DOHH2 (cell line): ENCODE measurements around the gene CD300LF.

Experiments used
- H3F3A ChIP-seq: fragments of 200-600 bp; sonication (generic), shearing (Covaris generic); 2 replicates; pipeline ENCODE4 v1.6.0; 2016; ENCODE audit warnings: antibody characterized with exemption, mild to moderate bottlenecking; ENCODE audit not compliant: control insufficient read depth, insufficient read depth
- H3K27ac ChIP-seq: fragments of 200-600 bp; sonication (generic); 2 replicates; pipeline ENCODE4 v1.5.1; 2014; ENCODE audit warnings: low read depth, mild to moderate bottlenecking, low read length, moderate library complexity
- H3K27me3 ChIP-seq: fragments of 200-600 bp; sonication (generic); 2 replicates; pipeline ENCODE4 v1.6.1; 2014; ENCODE audit warnings: mild to moderate bottlenecking, low read length, mixed read lengths; ENCODE audit not compliant: control insufficient read depth
- H3K36me3 ChIP-seq: fragments of 200-600 bp; sonication (generic); 2 replicates; pipeline ENCODE4 v1.6.1; 2014; ENCODE audit warnings: mild to moderate bottlenecking, low read length, moderate library complexity, mixed read lengths; ENCODE audit not compliant: control insufficient read depth
- H3K4me1 ChIP-seq: fragments of 200-600 bp; sonication (generic); 2 replicates; pipeline ENCODE4 v1.6.1; 2014; ENCODE audit warnings: mild to moderate bottlenecking, low read length, mixed read lengths; ENCODE audit not compliant: control insufficient read depth
- H3K4me2 ChIP-seq: fragments of 200-600 bp; sonication (generic); 2 replicates; pipeline ENCODE4 v1.6.0; 2014; ENCODE audit warnings: mild to moderate bottlenecking, low read length, moderate library complexity
- H3K4me3 ChIP-seq: fragments of 200-600 bp; sonication (generic); 2 replicates; pipeline ENCODE4 v1.5.1; 2014; ENCODE audit warnings: mild to moderate bottlenecking, low read length, mixed read lengths
- H3K79me2 ChIP-seq: fragments of 200-600 bp; sonication (generic); 2 replicates; pipeline ENCODE4 v1.6.1; 2014; ENCODE audit warnings: mild to moderate bottlenecking, low read length, mixed read lengths; ENCODE audit not compliant: control insufficient read depth
- H3K9me2 ChIP-seq: fragments of 200-600 bp; sonication (generic); replicated peaks from 2 replicates; pipeline ENCODE4 v1.6.1; 2014; ENCODE audit warnings: mild to moderate bottlenecking, low read length, mixed read lengths; ENCODE audit not compliant: control insufficient read depth
- H3K9me3 ChIP-seq: fragments of 200-600 bp; sonication (generic); 2 replicates; pipeline ENCODE4 v1.6.1; 2014; ENCODE audit warnings: antibody characterized with exemption, low read length, mixed read lengths; ENCODE audit not compliant: control insufficient read depth, insufficient read depth
- H4K20me1 ChIP-seq: fragments of 200-600 bp; sonication (generic); 2 replicates; pipeline ENCODE4 v1.6.0; 2014; ENCODE audit warnings: low read depth, mild to moderate bottlenecking, antibody characterized with exemption, low read length, moderate library complexity; ENCODE audit not compliant: control insufficient read depth, insufficient read depth
- EZH2phosphoT487 ChIP-seq: fragments of 200-600 bp; sonication (generic); IDR thresholded peaks from 2 replicates; pipeline ENCODE4 v1.6.1; 2017; ENCODE audit warnings: borderline replicate concordance, mild to moderate bottlenecking, antibody characterized with exemption, low read length, moderate library complexity, mixed read lengths
- TF ChIP-seq, protein P1 (sequence below): fragments of 200-600 bp; sonication (generic); IDR thresholded peaks from one replicate; pipeline ENCODE4 v1.5.1; 2014; ENCODE audit warnings: antibody characterized with exemption, mild to moderate bottlenecking, low read depth, low read length; ENCODE audit not compliant: poor library complexity, severe bottlenecking

The CD300LF gene

DNA sequence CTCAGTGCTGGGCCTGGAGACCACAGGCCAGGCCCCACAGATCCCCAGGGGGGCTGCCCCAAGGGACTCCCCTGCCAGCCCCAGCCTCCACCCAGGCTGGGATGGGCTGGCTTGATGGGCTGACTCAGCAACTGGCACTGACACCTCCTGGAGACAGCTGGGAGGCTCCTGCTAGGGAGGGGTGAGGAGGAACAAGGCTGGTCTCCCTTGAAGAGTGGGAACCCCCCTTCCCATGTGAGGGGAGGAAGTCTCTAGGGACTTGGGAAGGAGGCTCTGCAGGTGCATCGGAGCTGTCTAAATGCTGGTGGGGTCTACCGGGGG, 46.1 kb upstream of the CD300LF start:
- Histone ChIP-seq H3K4me3 (no peak overlapping the region), H3K4me2 (peak overlapping the region; percentile 38), H3K9me2 (no peaks in the 10 kb centered on the region), H3K36me3 (no peaks in the 10 kb centered on the region), H3K4me1 (peaks cover 28% of the 10 kb centered on the region), H3K27me3 (no peaks in the 10 kb centered on the region), H3F3A (no peaks in the 10 kb centered on the region), H3K79me2 (peaks cover 56% of the 10 kb centered on the region), H3K27ac (no peak overlapping the region), H3K9me3 (no peaks in the 10 kb centered on the region), H4K20me1 (peaks cover 29% of the 10 kb centered on the region)
- TF ChIP-seq, protein P1, sequence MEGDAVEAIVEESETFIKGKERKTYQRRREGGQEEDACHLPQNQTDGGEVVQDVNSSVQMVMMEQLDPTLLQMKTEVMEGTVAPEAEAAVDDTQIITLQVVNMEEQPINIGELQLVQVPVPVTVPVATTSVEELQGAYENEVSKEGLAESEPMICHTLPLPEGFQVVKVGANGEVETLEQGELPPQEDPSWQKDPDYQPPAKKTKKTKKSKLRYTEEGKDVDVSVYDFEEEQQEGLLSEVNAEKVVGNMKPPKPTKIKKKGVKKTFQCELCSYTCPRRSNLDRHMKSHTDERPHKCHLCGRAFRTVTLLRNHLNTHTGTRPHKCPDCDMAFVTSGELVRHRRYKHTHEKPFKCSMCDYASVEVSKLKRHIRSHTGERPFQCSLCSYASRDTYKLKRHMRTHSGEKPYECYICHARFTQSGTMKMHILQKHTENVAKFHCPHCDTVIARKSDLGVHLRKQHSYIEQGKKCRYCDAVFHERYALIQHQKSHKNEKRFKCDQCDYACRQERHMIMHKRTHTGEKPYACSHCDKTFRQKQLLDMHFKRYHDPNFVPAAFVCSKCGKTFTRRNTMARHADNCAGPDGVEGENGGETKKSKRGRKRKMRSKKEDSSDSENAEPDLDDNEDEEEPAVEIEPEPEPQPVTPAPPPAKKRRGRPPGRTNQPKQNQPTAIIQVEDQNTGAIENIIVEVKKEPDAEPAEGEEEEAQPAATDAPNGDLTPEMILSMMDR: no peak
- no peak for TF ChIP-seq EZH2phosphoT487

DNA sequence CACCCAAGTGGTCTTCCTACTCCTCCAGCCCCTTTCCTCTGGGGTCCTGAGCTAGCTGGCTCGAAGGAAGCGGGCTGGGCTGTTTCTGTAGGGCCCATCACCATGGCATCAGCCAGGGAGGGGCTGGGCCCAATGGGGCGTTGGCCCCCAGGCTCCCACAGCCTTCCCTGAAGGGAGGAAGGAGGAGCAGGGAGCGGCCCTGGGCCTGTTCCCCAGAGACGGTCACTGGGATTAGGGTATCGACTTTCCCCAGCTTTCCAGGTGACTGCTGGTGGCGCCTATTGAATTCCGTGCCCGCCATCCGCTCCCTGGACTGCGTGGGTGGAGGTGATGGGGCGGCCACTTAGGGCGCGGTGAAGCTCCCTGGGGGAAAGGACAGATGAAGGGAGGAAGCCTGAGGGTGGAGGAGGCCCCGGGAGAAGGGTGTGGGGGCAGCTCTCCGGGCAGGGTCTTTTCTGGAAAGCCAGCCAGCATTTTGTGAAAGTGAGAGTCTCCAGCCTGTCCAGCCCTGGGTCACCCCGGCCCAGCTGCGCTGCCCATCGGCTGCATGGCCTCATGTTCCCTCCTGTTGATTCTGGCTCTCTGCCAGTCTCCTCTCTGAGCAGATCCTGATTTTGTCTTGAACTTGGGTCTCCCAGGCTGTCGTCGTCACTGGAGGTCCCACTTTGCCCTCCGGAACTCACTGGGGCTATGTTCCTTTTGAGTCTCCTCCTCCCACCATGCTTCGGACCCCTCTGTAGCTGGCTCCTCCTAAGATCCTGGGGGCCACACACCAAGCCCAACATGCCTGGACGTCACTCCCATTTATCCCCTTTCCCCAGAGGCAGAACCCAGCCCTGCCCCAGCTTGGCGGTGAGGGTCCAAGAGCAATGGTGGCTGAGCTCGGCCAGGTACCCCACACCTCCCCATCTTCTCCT, 45.5 kb upstream of the CD300LF start:
- Histone ChIP-seq H3K4me3 (no peak overlapping the region), H3K9me3 (no peaks in the 10 kb centered on the region), H3K36me3 (no peaks in the 10 kb centered on the region), H3K27me3 (no peaks in the 10 kb centered on the region), H3F3A (no peaks in the 10 kb centered on the region), H3K4me1 (peaks cover 28% of the 10 kb centered on the region), H4K20me1 (peaks cover 29% of the 10 kb centered on the region), H3K79me2 (peaks cover 59% of the 10 kb centered on the region), H3K4me2 (peak overlapping the region; percentile 38; the same call in 1 of the 2 replicates), H3K27ac (no peak overlapping the region), H3K9me2 (no peaks in the 10 kb centered on the region)
- TF ChIP-seq, protein P1: no peak
- TF ChIP-seq EZH2phosphoT487: no peak

DNA sequence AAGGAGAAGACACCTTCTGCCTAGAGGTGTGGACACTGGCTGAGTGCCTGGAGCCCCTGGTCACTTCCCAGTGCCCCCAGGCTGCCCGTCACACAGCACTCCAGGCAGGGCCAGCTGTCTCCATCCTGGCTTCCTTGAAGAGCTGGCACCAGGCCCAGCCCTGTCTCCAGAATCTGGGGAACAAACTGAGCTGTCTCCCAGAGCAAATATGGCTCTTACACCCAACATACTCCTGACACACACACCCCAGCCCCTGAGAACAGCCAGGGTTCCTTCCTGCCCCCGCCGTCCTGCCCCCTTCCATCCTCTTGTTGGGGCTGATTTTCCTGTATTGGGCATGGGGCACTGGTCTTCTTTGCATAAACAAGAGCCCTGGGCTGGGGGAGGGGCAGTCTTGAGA, 44.8 kb upstream of the CD300LF start:
- H3K27ac ChIP-seq: no peak overlapping the region
- no peaks in the 10 kb centered on the region for H3F3A ChIP-seq
- H3K4me3 ChIP-seq: no peak overlapping the region
- no peaks in the 10 kb centered on the region for H3K9me3 ChIP-seq
- peaks cover 66% of the 10 kb centered on the region for H3K79me2 ChIP-seq
- TF ChIP-seq, protein P1: no peak
- no peak for TF ChIP-seq EZH2phosphoT487
- no peak overlapping the region for H3K4me2 ChIP-seq
- H4K20me1 ChIP-seq: peaks cover 29% of the 10 kb centered on the region
- peaks cover 28% of the 10 kb centered on the region for H3K4me1 ChIP-seq
- no peaks in the 10 kb centered on the region for H3K9me2 ChIP-seq
- no peaks in the 10 kb centered on the region for H3K36me3 ChIP-seq
- no peaks in the 10 kb centered on the region for H3K27me3 ChIP-seq
